Measurements from ENCODE around the gene TAF11.

DNA sequence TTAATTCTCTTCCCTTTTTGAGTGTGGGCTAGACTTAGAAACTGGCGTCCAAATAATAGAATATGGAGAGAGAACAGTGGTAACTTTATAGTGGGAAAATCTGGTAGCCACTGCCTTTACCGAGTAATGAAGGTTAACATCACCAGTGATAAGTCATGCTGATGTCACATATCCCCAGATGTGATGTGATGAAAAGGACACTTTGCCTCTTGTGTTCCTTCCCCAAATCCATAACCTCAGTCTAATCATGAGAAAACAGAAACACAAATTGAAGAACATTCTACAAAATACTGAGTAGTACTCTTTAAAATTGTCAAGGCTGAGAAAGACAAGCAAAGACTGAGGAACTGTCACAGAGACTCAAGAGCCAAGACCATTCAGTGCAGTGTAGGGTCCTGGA is 19.0 kb upstream of the TAF11 start:
- TF ChIP-seq, protein P1, sequence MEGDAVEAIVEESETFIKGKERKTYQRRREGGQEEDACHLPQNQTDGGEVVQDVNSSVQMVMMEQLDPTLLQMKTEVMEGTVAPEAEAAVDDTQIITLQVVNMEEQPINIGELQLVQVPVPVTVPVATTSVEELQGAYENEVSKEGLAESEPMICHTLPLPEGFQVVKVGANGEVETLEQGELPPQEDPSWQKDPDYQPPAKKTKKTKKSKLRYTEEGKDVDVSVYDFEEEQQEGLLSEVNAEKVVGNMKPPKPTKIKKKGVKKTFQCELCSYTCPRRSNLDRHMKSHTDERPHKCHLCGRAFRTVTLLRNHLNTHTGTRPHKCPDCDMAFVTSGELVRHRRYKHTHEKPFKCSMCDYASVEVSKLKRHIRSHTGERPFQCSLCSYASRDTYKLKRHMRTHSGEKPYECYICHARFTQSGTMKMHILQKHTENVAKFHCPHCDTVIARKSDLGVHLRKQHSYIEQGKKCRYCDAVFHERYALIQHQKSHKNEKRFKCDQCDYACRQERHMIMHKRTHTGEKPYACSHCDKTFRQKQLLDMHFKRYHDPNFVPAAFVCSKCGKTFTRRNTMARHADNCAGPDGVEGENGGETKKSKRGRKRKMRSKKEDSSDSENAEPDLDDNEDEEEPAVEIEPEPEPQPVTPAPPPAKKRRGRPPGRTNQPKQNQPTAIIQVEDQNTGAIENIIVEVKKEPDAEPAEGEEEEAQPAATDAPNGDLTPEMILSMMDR (IDR thresholded peaks at IDR 0.05), result no peak
- TF ChIP-seq POLR2A (IDR thresholded peaks at IDR 0.05), result no peak
- no peak for TF ChIP-seq POLR2AphosphoS5 (IDR thresholded peaks at IDR 0.05; ENCODE audit: insufficient read depth in 1 of 2, low read depth in 1 of 2)

Measured in vagina (tissue), 2 donors.